Peyer's patch (tissue), 4 donors: Measurements from ENCODE around the gene SEPHS2.

Source experiments
- CTCF ChIP-seq, 6 experiments: fragments of 450-650 bp in 4 of 6; fragments of 200-600 bp in 2 of 6; sonication (generic) in 1 of 6; IDR thresholded peaks; one replicate each; pipeline ENCODE4 v1.5.1; 2017 to 2019; ENCODE audit warnings: antibody characterized with exemption in 6 of 6, mild to moderate bottlenecking in 3 of 6, moderate library complexity in 1 of 6
- POLR2A ChIP-seq, 2 donors: fragments of 450-650 bp; IDR thresholded peaks; one replicate each; pipeline ENCODE4 v1.5.1; 2017; ENCODE audit warnings: antibody characterized with exemption in 2 of 2, mild to moderate bottlenecking in 2 of 2, moderate library complexity in 2 of 2

DNA sequence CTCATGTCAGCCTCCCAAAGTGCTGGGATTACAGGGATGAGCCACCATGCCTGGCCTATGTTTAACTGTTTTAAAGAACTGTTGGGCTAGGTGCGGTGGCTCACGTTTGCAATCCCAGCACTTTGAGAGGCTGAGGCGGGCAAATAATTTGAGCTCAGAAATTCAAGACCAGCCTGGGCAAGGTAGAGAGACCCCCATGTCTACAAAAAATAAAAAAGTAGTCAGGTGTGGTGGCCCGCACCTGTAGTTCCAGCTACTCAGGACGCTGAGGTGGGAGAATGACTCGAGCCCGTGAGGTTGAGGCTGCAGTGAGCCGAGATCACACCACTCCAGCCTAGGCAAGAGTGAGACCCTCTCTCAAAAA, 24.9 kb upstream of the SEPHS2 start:
- TF ChIP-seq CTCF (IDR thresholded peaks at IDR 0.05) (no peak), POLR2A (IDR thresholded peaks at IDR 0.05) (no peak)
